GM23338 (cell line): ENCODE data around the gene TCTN3. TPM values are rescaled to one million over a fixed set of nuclear protein-coding genes. Genes with fewer than 3 reads are reported as not detected.

ENCODE experiments used
- ATAC-seq: fragments of 200-7000 bp; cut with Tn5 transposase; 3 replicates; pipeline ENCODE4 v1.9.1; 2020
- DNase-seq: peaks from one replicate; pipeline ENCODE4 v3.0.0-alpha.2; 2015; ENCODE audit warnings: low spot score
- H2AFZ ChIP-seq: fragments of 200-600 bp; sonication (generic); 2 replicates; pipeline ENCODE4 v1.8.0; 2016; ENCODE audit warnings: antibody characterized with exemption, mild to moderate bottlenecking, moderate library complexity
- H3F3A ChIP-seq: fragments of 200-600 bp; sonication (generic); replicated peaks from 2 replicates; pipeline ENCODE4 v1.8.0; 2017; ENCODE audit warnings: antibody characterized with exemption, mixed run types, low read depth
- H3K27ac ChIP-seq: fragments of 200-600 bp; sonication (generic); 2 replicates; pipeline ENCODE4 v1.6.1; 2016; ENCODE audit warnings: low read depth
- H3K27me3 ChIP-seq: fragments of 200-600 bp; sonication (generic); 2 replicates; pipeline ENCODE4 v1.8.0; 2016; ENCODE audit warnings: mild to moderate bottlenecking, mixed run types, moderate library complexity; ENCODE audit not compliant: insufficient read depth
- H3K36me3 ChIP-seq: fragments of 200-600 bp; sonication (generic); 2 replicates; pipeline ENCODE4 v1.8.0; 2016; ENCODE audit warnings: mild to moderate bottlenecking; ENCODE audit not compliant: insufficient read depth
- H3K4me1 ChIP-seq: fragments of 200-600 bp; sonication (generic); 2 replicates; pipeline ENCODE4 v1.8.0; 2016; ENCODE audit warnings: mild to moderate bottlenecking, moderate library complexity; ENCODE audit not compliant: insufficient read depth
- H3K4me2 ChIP-seq: fragments of 200-600 bp; sonication (generic); 2 replicates; pipeline ENCODE4 v1.7.1; 2017; ENCODE audit warnings: mixed run types
- H3K4me3 ChIP-seq: fragments of 200-600 bp; sonication (generic); 2 replicates; pipeline ENCODE4 v1.6.1; 2016; ENCODE audit warnings: mixed run types
- H3K79me2 ChIP-seq: fragments of 200-600 bp; sonication (generic); replicated peaks from 2 replicates; pipeline ENCODE4 v1.8.0; 2017; ENCODE audit warnings: mild to moderate bottlenecking; ENCODE audit not compliant: insufficient read depth
- H3K9me2 ChIP-seq: fragments of 200-600 bp; sonication (generic); 2 replicates; pipeline ENCODE4 v1.8.0; 2017; ENCODE audit not compliant: insufficient read depth
- H4K20me1 ChIP-seq: fragments of 200-600 bp; sonication (generic); replicated peaks from 2 replicates; pipeline ENCODE4 v1.8.0; 2017; ENCODE audit warnings: mild to moderate bottlenecking; ENCODE audit not compliant: insufficient read depth
- H3K27ac Mint-ChIP-seq: 2 replicates; pipeline ENCODE4 v1.8.0; 2020; ENCODE audit warnings: inconsistent platforms, mild to moderate bottlenecking, moderate library complexity, mixed read lengths
- H3K27me3 Mint-ChIP-seq: 3 replicates; pipeline ENCODE4 v1.8.0; 2022; ENCODE audit warnings: low read depth, mild to moderate bottlenecking, moderate library complexity, mixed read lengths, inconsistent platforms; ENCODE audit not compliant: insufficient read depth, poor library complexity
- H3K36me3 Mint-ChIP-seq: 3 replicates; pipeline ENCODE4 v1.8.0; 2021; ENCODE audit warnings: low read depth, mild to moderate bottlenecking, inconsistent platforms, moderate library complexity, mixed read lengths
- H3K4me1 Mint-ChIP-seq: 3 replicates; pipeline ENCODE4 v1.8.0; 2020; ENCODE audit warnings: mild to moderate bottlenecking, inconsistent platforms, mixed read lengths
- H3K4me3 Mint-ChIP-seq: 3 replicates; pipeline ENCODE4 v1.8.0; 2021; ENCODE audit warnings: moderate library complexity, mild to moderate bottlenecking, inconsistent platforms, mixed read lengths
- H3K9me3 Mint-ChIP-seq: 3 replicates; pipeline ENCODE4 v1.8.0; 2020; ENCODE audit warnings: moderate library complexity, mild to moderate bottlenecking, inconsistent platforms, mixed read lengths
- CREB1 ChIP-seq: fragments of 250-450 bp; sonication (Bioruptor Pico); IDR thresholded peaks from 2 replicates; pipeline ENCODE4 v1.5.0; 2020; ENCODE audit warnings: low read depth, mild to moderate bottlenecking, moderate library complexity
- CTCF ChIP-seq, 2 experiments: fragments of 200-600 bp in 1 of 2; sonication (generic) in 1 of 2; conservative IDR thresholded peaks; 2 replicates each; pipeline versions ENCODE4 v1.5.1 to v1.6.1; 2016 to 2017; ENCODE audit warnings: antibody characterized with exemption in 2 of 2, low read depth in 2 of 2, mild to moderate bottlenecking in 2 of 2, moderate library complexity in 1 of 2
- EZH2 ChIP-seq: fragments of 200-600 bp; sonication (generic); IDR thresholded peaks from one replicate; pipeline ENCODE4 v1.8.0; 2017; ENCODE audit warnings: antibody characterized with exemption, mild to moderate bottlenecking, low read depth; ENCODE audit not compliant: unreplicated experiment
- JUNB ChIP-seq: IDR thresholded peaks from one replicate; pipeline ENCODE4 v1.6.1; 2016; ENCODE audit warnings: antibody characterized with exemption; ENCODE audit not compliant: unreplicated experiment
- NANOG ChIP-seq: IDR thresholded peaks from 2 replicates; pipeline ENCODE4 v1.6.1; 2016; ENCODE audit warnings: antibody characterized with exemption, borderline replicate concordance
- POLR2AphosphoS5 ChIP-seq: IDR thresholded peaks from 2 replicates; pipeline ENCODE4 v1.6.1; 2016; ENCODE audit warnings: antibody characterized with exemption, low read depth
- REST ChIP-seq: IDR thresholded peaks from one replicate; pipeline ENCODE4 v1.6.1; 2018; ENCODE audit warnings: antibody characterized with exemption; ENCODE audit not compliant: unreplicated experiment
- ZNF114 ChIP-seq: fragments of 250-450 bp; sonication (Bioruptor Pico); IDR thresholded peaks from 2 replicates; pipeline ENCODE4 v1.5.0; 2020; ENCODE audit warnings: mild to moderate bottlenecking, moderate library complexity
- ZNF462 ChIP-seq: fragments of 250-450 bp; sonication (Bioruptor Pico); IDR thresholded peaks from 2 replicates; pipeline ENCODE4 v1.5.0; 2020; ENCODE audit warnings: mild to moderate bottlenecking, moderate library complexity
- polyA plus RNA-seq: library from polyadenylated mRNA; unstranded; fragments of >200 nt; fragmentation: Nextera tagmentation; extraction: Ambion mirVana; gene quantifications from 2 replicates; pipeline ENCODE4 v1.2.1, GENCODE V29; 2016
- total RNA-seq: library from RNA; depleted of rRNA; stranded (reverse); fragments of >200 nt; shearing (Covaris generic); gene quantifications from 2 replicates; pipeline ENCODE4 v1.2.3, GENCODE V29; 2014

TCTN3 gene
- total and polyA plus RNA-seq, 2 experiments from 2014 or later: 29.7 to 32.4 TPM

GRCh38 chr10:95742485-95742884 lies 48.8 kb upstream of the TCTN3 start (continued):
- TF ChIP-seq ZNF462 (CRISPR knock-in tag): no peak
- no peak for TF ChIP-seq POLR2AphosphoS5
- no peak for TF ChIP-seq NANOG
- TF ChIP-seq JUNB: no peak
- TF ChIP-seq ZNF114: no peak
- TF ChIP-seq CREB1 (CRISPR knock-in tag): no peak
- TF ChIP-seq EZH2: no peak

- H3K4me1 ChIP-seq: peaks cover 10% of the 10 kb centered on the region
- no peaks in the 10 kb centered on the region; the same call in 1 of the 3 replicates for H3K9me3 Mint-ChIP-seq
- 0 out of 2 replicates have a peak, but pooled peaks cover 9% of the 10 kb centered on the region for H3K9me2 ChIP-seq
- H3K36me3 Mint-ChIP-seq: no peaks in the 10 kb centered on the region
- no peaks in the 10 kb centered on the region for H4K20me1 ChIP-seq
- no peak for TF ChIP-seq REST
- peak in 1 of 2 experiments; percentile 37; a peak in 3 of 4 replicates for TF ChIP-seq CTCF (conservative IDR thresholded peaks at IDR 0.05; ENCODE audit: low read depth in 2 of 2)
- H3K27ac ChIP-seq: no peak overlapping the region
- no peaks in the 10 kb centered on the region for H3K27me3 ChIP-seq
- peaks cover 16% of the 10 kb centered on the region for H3K4me1 Mint-ChIP-seq
- no peaks in the 10 kb centered on the region for H3K79me2 ChIP-seq
- H3K27me3 Mint-ChIP-seq: no peaks in the 10 kb centered on the region
- no peak overlapping the region for H3K4me3 Mint-ChIP-seq
- no peaks in the 10 kb centered on the region for H3K36me3 ChIP-seq
- H3K4me3 ChIP-seq: no peak overlapping the region
- H3K27ac Mint-ChIP-seq: peak overlapping the region; percentile 45
- DNase-seq (peak; percentile 59), ATAC-seq (peak; percentile 77)
- no peak overlapping the region for H3K4me2 ChIP-seq
- H3F3A ChIP-seq: no peaks in the 10 kb centered on the region
- H2AFZ ChIP-seq: peak overlapping the region; percentile 84
Measured at GRCh38 chr10:95741807-95742467, 48.2 kb upstream of the TCTN3 start.
